Naive thymus-derived CD8-positive, alpha-beta T cell (primary cell): Measurements from ENCODE around the gene ALK. TPM values are rescaled to one million over a fixed set of nuclear protein-coding genes. Genes with fewer than 3 reads are reported as not detected.

Experiments used
- ATAC-seq, 2 donors: fragments of 150-1000 bp; cut with Tn5 transposase in 1 of 2; sonication (Bioruptor Pico), chemical (Tn5 transposase) in 1 of 2; 1 replicate in 1 of 2; 2 replicates in 1 of 2; pipeline ENCODE4 v1.10.0; 2021; ENCODE audit warnings: mild to moderate bottlenecking in 2 of 2, moderate library complexity in 2 of 2
- POLR2A ChIA-PET: fragments of 350-600 bp; sonication (Branson Sonifier 250); formaldehyde crosslinking; loops from one replicate; lab custom pipeline; 2021; ENCODE audit warnings: antibody characterized with exemption; lab: Charles Lee
- DNase-seq, 10 donors: peaks; one replicate each; pipeline versions ENCODE4 v3.0.0 to v3.0.0-alpha.2; 2020 to 2022
- H3K27ac Mint-ChIP-seq, 10 donors: one replicate each; pipeline ENCODE4 v1.8.0; 2020 to 2022; ENCODE audit warnings: mild to moderate bottlenecking in 10 of 10, mixed read lengths in 10 of 10, moderate library complexity in 4 of 10, inconsistent platforms in 1 of 10
- H3K27me3 Mint-ChIP-seq, 5 donors: one replicate each; pipeline ENCODE4 v1.8.0; 2021 to 2022; ENCODE audit warnings: mixed read lengths in 5 of 5
- H3K36me3 Mint-ChIP-seq, 3 donors: one replicate each; pipeline ENCODE4 v1.8.0; 2020 to 2022; ENCODE audit warnings: mixed read lengths in 3 of 3, mild to moderate bottlenecking in 2 of 3, inconsistent platforms in 1 of 3
- H3K4me1 Mint-ChIP-seq, 4 donors: one replicate each; pipeline ENCODE4 v1.8.0; 2021 to 2022; ENCODE audit warnings: mixed read lengths in 4 of 4
- H3K4me3 Mint-ChIP-seq, 10 donors: one replicate each; pipeline ENCODE4 v1.8.0; 2020 to 2022; ENCODE audit warnings: mild to moderate bottlenecking in 10 of 10, mixed read lengths in 10 of 10, moderate library complexity in 6 of 10, inconsistent platforms in 1 of 10
- H3K9me3 Mint-ChIP-seq, 9 donors: one replicate each; pipeline ENCODE4 v1.8.0; 2020 to 2022; ENCODE audit warnings: mixed read lengths in 9 of 9, mild to moderate bottlenecking in 3 of 9, inconsistent platforms in 1 of 9, moderate library complexity in 1 of 9
- polyA plus RNA-seq, 3 donors: library from polyadenylated mRNA; unstranded; fragments of 300-500 nt; fragmentation: Illumina TruSeq; gene quantifications; one replicate each; pipeline ENCODE4 v1.2.3, GENCODE V29; 2021
- total RNA-seq, 8 experiments: library from RNA in 2 of 8; stranded (reverse) in 2 of 8; gene quantifications; one replicate each; pipeline ENCODE4 v1.2.3 and lab custom pipeline; 2021 to 2026

Gene ALK
- total and polyA plus RNA-seq, 5 experiments from 2014 or later = 0.10 TPM; not detected in 4

- DNase-seq (no peak), ATAC-seq (no peak)
- Mint-ChIP-seq H3K36me3 (no peaks in the 10 kb centered on the region), H3K27ac (no peak overlapping the region), H3K4me1 (no peaks in the 10 kb centered on the region), H3K27me3 (peaks cover 0 to 8% (median 4%) of the 10 kb centered on the region in 5 donors), H3K9me3 (no peaks in the 10 kb centered on the region), H3K4me3 (no peak overlapping the region)
- POLR2A ChIA-PET = no interaction called here
Measured at GRCh38 chr2:29576231-29576630, 345.2 kb downstream of the ALK start.

GRCh38 chr2:29575370-29575890, 346.0 kb downstream of the ALK start:
- ATAC-seq (no peak), DNase-seq (no peak)
- Mint-ChIP-seq H3K4me1 (no peaks in the 10 kb centered on the region), H3K27me3 (peaks cover 0 to 8% (median 0%) of the 10 kb centered on the region in 5 donors), H3K27ac (no peak overlapping the region), H3K4me3 (no peak overlapping the region), H3K36me3 (no peaks in the 10 kb centered on the region), H3K9me3 (no peaks in the 10 kb centered on the region)
- POLR2A ChIA-PET = no interaction called here

- H3K4me3 Mint-ChIP-seq = no peak overlapping the region
- H3K36me3 Mint-ChIP-seq = no peaks in the 10 kb centered on the region
- H3K4me1 Mint-ChIP-seq = no peaks in the 10 kb centered on the region
- POLR2A ChIA-PET = no interaction called here
- DNase-seq (no peak), ATAC-seq (no peak)
- H3K27me3 Mint-ChIP-seq = peaks cover 0 to 4% (median 0%) of the 10 kb centered on the region in 5 donors
- no peak overlapping the region for H3K27ac Mint-ChIP-seq
- no peaks in the 10 kb centered on the region for H3K9me3 Mint-ChIP-seq
Measured at GRCh38 chr2:29573612-29574011, 347.8 kb downstream of the ALK start.

DNA sequence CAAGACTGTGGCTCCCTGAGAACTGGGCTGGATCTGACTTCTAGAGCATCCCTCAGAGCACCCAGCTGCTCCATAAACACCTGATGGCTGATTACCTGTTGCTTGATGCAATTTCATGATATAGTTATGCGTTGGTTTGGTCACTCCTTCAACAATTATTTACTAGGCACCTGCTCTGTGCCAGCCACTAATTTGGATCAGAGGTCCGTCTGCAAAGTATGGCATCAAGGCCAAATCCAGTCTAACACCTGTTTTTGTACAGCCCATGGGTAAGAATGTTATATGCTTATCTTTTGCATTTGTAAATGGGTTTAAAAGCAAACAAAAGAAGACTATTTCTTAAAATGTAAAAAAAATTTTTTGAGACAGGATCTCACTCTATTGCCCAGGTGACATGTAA, 348.2 kb downstream of the ALK start:
- Mint-ChIP-seq H3K27ac (no peak overlapping the region), H3K9me3 (no peaks in the 10 kb centered on the region), H3K4me1 (no peaks in the 10 kb centered on the region), H3K4me3 (no peak overlapping the region), H3K36me3 (no peaks in the 10 kb centered on the region), H3K27me3 (peaks cover 0 to 4% (median 0%) of the 10 kb centered on the region in 5 donors)
- ATAC-seq = no peak
- POLR2A ChIA-PET = no interaction called here
- no peak for DNase-seq

GRCh38 chr2:29570539-29570938, 350.8 kb downstream of the ALK start:
- no peaks in the 10 kb centered on the region for H3K36me3 Mint-ChIP-seq
- ATAC-seq = no peak
- no peak overlapping the region for H3K4me3 Mint-ChIP-seq
- no peak for DNase-seq
- POLR2A ChIA-PET = no interaction called here
- H3K27me3 Mint-ChIP-seq = peaks cover 0 to 7% (median under 1%) of the 10 kb centered on the region in 5 donors
- H3K4me1 Mint-ChIP-seq = no peaks in the 10 kb centered on the region
- no peak overlapping the region for H3K27ac Mint-ChIP-seq
- H3K9me3 Mint-ChIP-seq = no peaks in the 10 kb centered on the region

GRCh38 chr2:29567906-29568520, 353.4 kb downstream of the ALK start:
- H3K27ac Mint-ChIP-seq = no peak overlapping the region

DNA sequence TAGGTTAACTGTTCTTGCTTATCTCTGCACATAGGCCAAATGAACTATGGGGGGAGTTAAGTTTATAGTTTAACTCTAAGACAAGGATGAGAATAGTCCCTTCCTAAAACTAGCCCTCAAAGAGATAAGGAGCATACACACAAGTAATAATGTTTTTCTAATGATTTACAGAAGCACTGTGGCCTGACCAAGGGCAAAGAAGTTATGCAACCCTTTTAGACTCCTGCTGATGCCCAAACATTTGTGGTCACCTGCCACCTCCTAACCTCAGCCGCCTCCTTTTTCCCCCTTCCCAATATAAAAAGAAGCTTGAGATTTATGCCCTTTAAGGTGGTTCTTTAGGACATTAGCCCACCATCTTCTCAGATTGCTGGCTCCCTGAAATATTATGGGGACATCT, 357.7 kb downstream of the ALK start:
- no peak overlapping the region for H3K4me3 Mint-ChIP-seq
- no peaks in the 10 kb centered on the region for H3K9me3 Mint-ChIP-seq
- H3K4me1 Mint-ChIP-seq = no peaks in the 10 kb centered on the region
- ATAC-seq (no peak), DNase-seq (no peak)
- POLR2A ChIA-PET = no interaction called here
- H3K27ac Mint-ChIP-seq = no peak overlapping the region
- H3K36me3 Mint-ChIP-seq = no peaks in the 10 kb centered on the region
- H3K27me3 Mint-ChIP-seq = peaks cover 3 to 17% (median 7%) of the 10 kb centered on the region in 5 donors

More at GRCh38 chr2:29567906-29568520, 353.4 kb downstream of the ALK start:
- DNase-seq (no peak), ATAC-seq (no peak)
- Mint-ChIP-seq H3K4me3 (no peak overlapping the region), H3K4me1 (no peaks in the 10 kb centered on the region), H3K27me3 (peaks cover 3 to 14% (median 5%) of the 10 kb centered on the region in 5 donors), H3K36me3 (no peaks in the 10 kb centered on the region), H3K9me3 (no peaks in the 10 kb centered on the region)
- POLR2A ChIA-PET = no interaction called here

- POLR2A ChIA-PET = no interaction called here
Measured at GRCh38 chr2:29562896-29563295, 358.5 kb downstream of the ALK start.

DNA sequence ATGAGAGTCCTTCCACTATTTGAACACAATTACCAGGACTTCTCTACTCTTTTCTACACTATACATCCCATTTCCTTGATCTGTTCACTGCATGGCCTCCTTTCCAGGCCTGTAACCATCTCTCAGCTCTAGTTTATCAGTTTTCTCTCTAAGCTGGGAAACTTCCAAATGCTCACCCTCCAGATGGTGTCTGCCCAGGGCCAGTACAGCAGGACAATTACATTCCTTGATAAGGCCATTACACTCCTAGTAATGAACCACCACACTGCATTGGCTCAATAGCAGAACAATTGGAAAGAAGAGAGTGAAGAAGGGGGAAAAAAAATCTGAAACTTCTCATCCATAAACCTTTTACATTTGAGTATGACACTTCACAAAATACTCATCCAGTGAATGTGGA, 359.1 kb downstream of the ALK start:
- Mint-ChIP-seq H3K27ac (no peak overlapping the region), H3K9me3 (no peaks in the 10 kb centered on the region), H3K36me3 (no peaks in the 10 kb centered on the region), H3K4me3 (no peak overlapping the region), H3K4me1 (no peaks in the 10 kb centered on the region), H3K27me3 (peaks cover 3 to 16% (median 7%) of the 10 kb centered on the region in 5 donors)
- POLR2A ChIA-PET = no interaction called here
- ATAC-seq (no peak), DNase-seq (no peak)

More at GRCh38 chr2:29562896-29563295, 358.5 kb downstream of the ALK start:
- DNase-seq (no peak), ATAC-seq (no peak)
- H3K9me3 Mint-ChIP-seq = no peaks in the 10 kb centered on the region
- H3K4me3 Mint-ChIP-seq = no peak overlapping the region
- H3K36me3 Mint-ChIP-seq = no peaks in the 10 kb centered on the region
- H3K27me3 Mint-ChIP-seq = peaks cover 3 to 19% (median 7%) of the 10 kb centered on the region in 5 donors
- no peak overlapping the region for H3K27ac Mint-ChIP-seq
- no peaks in the 10 kb centered on the region for H3K4me1 Mint-ChIP-seq

DNA sequence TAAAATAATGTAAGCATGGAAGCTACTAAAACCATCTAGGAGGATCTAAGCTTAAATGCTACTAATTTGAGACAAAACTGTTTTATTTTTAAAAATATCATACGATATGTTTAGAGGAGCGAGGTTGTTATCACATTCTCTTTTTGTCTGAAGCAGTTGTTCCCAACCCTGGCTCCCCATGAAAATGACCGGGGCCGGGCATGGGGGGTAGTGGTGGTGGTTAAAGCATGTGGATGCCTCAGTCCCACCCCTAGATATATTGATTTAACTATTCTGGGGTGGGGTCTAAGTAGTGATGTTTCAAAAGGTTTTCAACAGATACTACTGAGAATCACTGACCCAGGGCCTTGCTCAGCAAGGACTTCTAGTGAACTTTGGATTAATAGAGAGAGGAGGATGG, 359.8 kb downstream of the ALK start:
- DNase-seq (no peak), ATAC-seq (no peak)
- Mint-ChIP-seq H3K27ac (no peak overlapping the region), H3K27me3 (peaks cover 4 to 14% (median 7%) of the 10 kb centered on the region in 5 donors), H3K4me1 (no peaks in the 10 kb centered on the region), H3K4me3 (no peak overlapping the region), H3K9me3 (no peaks in the 10 kb centered on the region), H3K36me3 (no peaks in the 10 kb centered on the region)
- POLR2A ChIA-PET = no interaction called here

DNA sequence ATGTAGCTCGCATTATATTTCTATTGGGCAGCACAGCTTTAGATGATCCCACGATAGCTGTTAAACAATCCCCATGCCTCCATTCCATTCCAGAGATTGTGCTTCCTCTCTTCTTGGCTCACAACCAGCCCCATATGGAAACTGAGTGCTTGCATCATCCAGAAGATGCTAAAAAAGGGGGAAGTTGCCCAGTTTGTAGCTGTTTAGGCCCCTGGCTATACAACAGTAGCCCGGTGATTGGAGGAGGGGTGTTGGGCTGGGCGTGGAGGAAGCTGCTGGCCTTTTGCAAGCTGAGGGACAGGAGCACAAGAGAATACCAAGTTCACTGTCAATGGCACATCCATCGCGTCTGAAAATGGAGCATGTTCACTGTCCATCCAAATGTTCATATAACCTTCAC, 360.2 kb downstream of the ALK start:
- peaks cover 3 to 14% (median 7%) of the 10 kb centered on the region in 5 donors for H3K27me3 Mint-ChIP-seq
- no peak overlapping the region for H3K27ac Mint-ChIP-seq
- POLR2A ChIA-PET = no interaction called here
- no peak overlapping the region for H3K4me3 Mint-ChIP-seq
- no peaks in the 10 kb centered on the region for H3K9me3 Mint-ChIP-seq
- DNase-seq (no peak), ATAC-seq (no peak)
- H3K36me3 Mint-ChIP-seq = no peaks in the 10 kb centered on the region
- H3K4me1 Mint-ChIP-seq = no peaks in the 10 kb centered on the region

DNA sequence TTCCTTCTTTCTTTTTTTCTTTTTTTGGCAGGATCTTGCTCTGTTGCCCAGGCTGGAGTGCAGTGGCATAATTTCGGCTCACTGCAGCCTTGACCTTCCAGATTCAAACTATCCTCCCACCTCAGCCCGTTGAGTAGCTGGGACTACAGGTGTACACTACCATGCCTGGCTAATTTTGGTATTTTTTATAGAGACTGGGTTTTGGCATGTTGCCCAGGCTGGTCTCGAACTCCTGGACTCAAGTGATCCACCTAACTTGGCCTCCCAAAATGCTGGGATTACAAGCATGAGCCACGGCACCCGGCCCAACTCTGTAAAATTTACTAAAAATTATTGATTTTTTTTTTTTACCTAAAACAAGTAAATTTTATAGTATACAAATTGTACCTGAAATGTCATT, 360.8 kb downstream of the ALK start:
- POLR2A ChIA-PET = no interaction called here
- DNase-seq = no peak
- H3K27me3 Mint-ChIP-seq = peaks cover 3 to 14% (median 7%) of the 10 kb centered on the region in 5 donors
- H3K36me3 Mint-ChIP-seq = no peaks in the 10 kb centered on the region
- no peaks in the 10 kb centered on the region for H3K9me3 Mint-ChIP-seq
- no peaks in the 10 kb centered on the region for H3K4me1 Mint-ChIP-seq
- ATAC-seq = no peak
- H3K27ac Mint-ChIP-seq = no peak overlapping the region
- no peak overlapping the region for H3K4me3 Mint-ChIP-seq

- no peaks in the 10 kb centered on the region for H3K36me3 Mint-ChIP-seq
- H3K27me3 Mint-ChIP-seq = peaks cover 2 to 13% (median 7%) of the 10 kb centered on the region in 5 donors
- DNase-seq (no peak), ATAC-seq (no peak)
- H3K27ac Mint-ChIP-seq = no peak overlapping the region
- H3K4me1 Mint-ChIP-seq = no peaks in the 10 kb centered on the region
- no peaks in the 10 kb centered on the region for H3K9me3 Mint-ChIP-seq
- no peak overlapping the region for H3K4me3 Mint-ChIP-seq
- POLR2A ChIA-PET = no interaction called here
Measured at GRCh38 chr2:29560030-29560429, 361.4 kb downstream of the ALK start.

GRCh38 chr2:29559578-29559977, 361.8 kb downstream of the ALK start:
- no peak overlapping the region for H3K4me3 Mint-ChIP-seq
- no peak for DNase-seq
- POLR2A ChIA-PET = no interaction called here
- no peak overlapping the region for H3K27ac Mint-ChIP-seq
- H3K9me3 Mint-ChIP-seq = no peaks in the 10 kb centered on the region
- no peaks in the 10 kb centered on the region for H3K36me3 Mint-ChIP-seq
- ATAC-seq = no peak
- H3K27me3 Mint-ChIP-seq = peaks cover 4 to 13% (median 5%) of the 10 kb centered on the region in 5 donors
- H3K4me1 Mint-ChIP-seq = no peaks in the 10 kb centered on the region
